Spleen (tissue), 11 donors: ENCODE measurements around the gene HOXB6. TPM values are rescaled to one million over a fixed set of nuclear protein-coding genes. Genes with fewer than 3 reads are reported as not detected.

Experiments used
- DNase-seq: peaks from one replicate; pipeline ENCODE4 v3.0.0-alpha.2; 2020
- H3K27ac ChIP-seq, 8 donors: fragments of 200-600 bp; sonication (generic) in 7 of 8; 1 replicate in 4 of 8; 2 replicates in 4 of 8; pipeline versions ENCODE4 v1.5.0 to v1.8.0; 2016 to 2021; ENCODE audit warnings: inconsistent platforms in 4 of 8, mild to moderate bottlenecking in 4 of 8, moderate library complexity in 1 of 8
- H3K27me3 ChIP-seq, 7 donors: fragments of 200-600 bp; sonication (generic) in 6 of 7; replicated peaks in 1 of 7; 1 replicate in 4 of 7; 2 replicates in 3 of 7; pipeline versions ENCODE4 v1.5.0 to v1.8.0; 2016 to 2021; ENCODE audit warnings: inconsistent platforms in 3 of 7, mild to moderate bottlenecking in 1 of 7
- H3K36me3 ChIP-seq, 6 donors: fragments of 200-600 bp; sonication (generic) in 5 of 6; 1 replicate in 4 of 6; 2 replicates in 2 of 6; pipeline versions ENCODE4 v1.5.0 to v1.8.0; 2016 to 2021; ENCODE audit warnings: inconsistent platforms in 2 of 6
- H3K4me1 ChIP-seq, 6 donors: fragments of 200-600 bp; sonication (generic) in 5 of 6; 1 replicate in 3 of 6; 2 replicates in 3 of 6; pipeline versions ENCODE4 v1.5.0 to v1.8.0; 2016 to 2021; ENCODE audit warnings: inconsistent platforms in 3 of 6
- H3K4me3 ChIP-seq, 8 donors: fragments of 200-600 bp; sonication (generic) in 7 of 8; 1 replicate in 4 of 8; 2 replicates in 4 of 8; pipeline versions ENCODE4 v1.5.0 to v1.8.0; 2016 to 2021; ENCODE audit warnings: inconsistent platforms in 4 of 8, mild to moderate bottlenecking in 4 of 8, moderate library complexity in 2 of 8
- H3K9me3 ChIP-seq, 8 donors: fragments of 200-600 bp; sonication (generic) in 7 of 8; 1 replicate in 4 of 8; 2 replicates in 4 of 8; pipeline versions ENCODE4 v1.5.0 to v1.8.0; 2016 to 2021; ENCODE audit warnings: inconsistent platforms in 4 of 8
- POLR2A ChIP-seq, 3 donors: fragments of 450-650 bp; IDR thresholded peaks; one replicate each; pipeline ENCODE4 v1.5.1; 2017; ENCODE audit warnings: antibody characterized with exemption in 3 of 3, mild to moderate bottlenecking in 1 of 3
- POLR2AphosphoS5 ChIP-seq, 3 donors: sonication (generic); formaldehyde crosslinking; IDR thresholded peaks; one replicate each; pipeline ENCODE4 v1.5.1; 2017; ENCODE audit warnings: antibody characterized with exemption in 3 of 3
- WGBS, 5 donors: extraction: QIAGEN DNeasy Blood & Tissue Kit in 3 of 5; methylation state at CpG; one replicate each; pipeline versions ENCODE4 v1.1.5 to v1.1.7; 2013 to 2018; 5-methylcytosine and 5-hydroxymethylcytosine counted together
- intact Hi-C: fragments of 100-400 bp; cut with DNase I; formaldehyde crosslinking; loops from one replicate; pipeline ENCODE4 v1.15.0; 2023; ENCODE audit warnings: low total_unique reads
- polyA plus RNA-seq, 3 donors: library from polyadenylated mRNA; stranded (reverse); fragments of 200-250 nt; gene quantifications; one replicate each; pipeline ENCODE4 v1.2.1, GENCODE V29; 2013
- total RNA-seq, 7 donors: library from RNA; depleted of rRNA in 3 of 7; stranded (reverse); fragments of >200 nt in 3 of 7; fragmentation: NEBNext Ultra II Directional in 4 of 7; extraction: Animal tissue kit (Norgen Biotek cat#: 25700) in 4 of 7; gene quantifications; one replicate each; pipeline versions ENCODE4 v1.1.0 to v1.2.1, GENCODE V29; 2016 to 2021
- TF ChIP-seq, protein P1 (sequence below), 11 experiments: fragments of 200-600 bp in 7 of 11; fragments of 450-650 bp in 4 of 11; sonication (generic) in 4 of 11; IDR thresholded peaks in 8 of 11; conservative IDR thresholded peaks in 3 of 11; 1 replicate in 7 of 11; 2 replicates in 4 of 11; pipeline versions ENCODE4 v1.4.0 to v1.8.0; 2016 to 2021; ENCODE audit warnings: antibody characterized with exemption in 11 of 11, inconsistent platforms in 4 of 11, mild to moderate bottlenecking in 1 of 11
- donor health status: healthy with polysubstance abuse.
- donor health status: DM: no; HTN: no; CAD: no; lungs with moderate emphysema.
- donor health status: DM: no; HTN: no; CAD: no.
- donor health status: Bipolar disorder and iron deficiency.
- donor health status: healthy.
- donor health status: DM: no; HTN: no; CAD: no.
- donor health status: DM: yes; HTN: yes; CAD: no.

The HOXB6 gene
- total and polyA plus RNA-seq, 10 donors, result 1.2 to 4.5 (median 2.9) TPM

DNA sequence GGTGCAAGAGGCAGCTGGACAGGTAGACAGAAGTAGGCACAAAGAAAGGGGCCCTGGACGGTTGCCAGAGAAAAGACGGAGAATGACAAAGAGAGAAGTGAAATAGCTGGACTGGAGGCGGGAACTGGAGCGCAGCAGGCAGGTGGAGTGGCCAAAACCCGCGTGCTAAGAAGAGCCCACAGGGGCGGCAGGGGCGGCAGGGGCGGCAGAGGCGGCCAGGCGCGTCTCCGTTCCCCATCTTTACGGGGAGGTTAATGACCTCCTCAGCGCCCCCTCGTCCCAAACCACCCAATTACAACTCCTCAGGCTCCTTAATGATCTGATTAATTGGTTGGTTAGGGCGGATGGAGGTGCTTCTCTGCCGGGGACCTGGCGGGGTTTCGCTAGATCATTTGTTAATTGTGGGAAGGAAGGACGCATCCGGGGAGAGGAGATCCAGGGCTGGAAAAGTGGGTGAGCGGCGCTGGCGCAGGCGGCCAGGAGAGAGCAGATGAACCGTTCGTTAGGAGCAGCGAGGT, 36.8 kb upstream of the HOXB6 start:
- H3K36me3 ChIP-seq, result no peaks in the 10 kb centered on the region
- no peak overlapping the region for H3K27ac ChIP-seq
- peaks cover 21 to 100% (median 95%) of the 10 kb centered on the region in 7 donors for H3K27me3 ChIP-seq
- no peak for TF ChIP-seq POLR2A (IDR thresholded peaks at IDR 0.05)
- TF ChIP-seq POLR2AphosphoS5 (IDR thresholded peaks at IDR 0.05), result no peak
- TF ChIP-seq, protein P1, sequence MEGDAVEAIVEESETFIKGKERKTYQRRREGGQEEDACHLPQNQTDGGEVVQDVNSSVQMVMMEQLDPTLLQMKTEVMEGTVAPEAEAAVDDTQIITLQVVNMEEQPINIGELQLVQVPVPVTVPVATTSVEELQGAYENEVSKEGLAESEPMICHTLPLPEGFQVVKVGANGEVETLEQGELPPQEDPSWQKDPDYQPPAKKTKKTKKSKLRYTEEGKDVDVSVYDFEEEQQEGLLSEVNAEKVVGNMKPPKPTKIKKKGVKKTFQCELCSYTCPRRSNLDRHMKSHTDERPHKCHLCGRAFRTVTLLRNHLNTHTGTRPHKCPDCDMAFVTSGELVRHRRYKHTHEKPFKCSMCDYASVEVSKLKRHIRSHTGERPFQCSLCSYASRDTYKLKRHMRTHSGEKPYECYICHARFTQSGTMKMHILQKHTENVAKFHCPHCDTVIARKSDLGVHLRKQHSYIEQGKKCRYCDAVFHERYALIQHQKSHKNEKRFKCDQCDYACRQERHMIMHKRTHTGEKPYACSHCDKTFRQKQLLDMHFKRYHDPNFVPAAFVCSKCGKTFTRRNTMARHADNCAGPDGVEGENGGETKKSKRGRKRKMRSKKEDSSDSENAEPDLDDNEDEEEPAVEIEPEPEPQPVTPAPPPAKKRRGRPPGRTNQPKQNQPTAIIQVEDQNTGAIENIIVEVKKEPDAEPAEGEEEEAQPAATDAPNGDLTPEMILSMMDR (IDR thresholded peaks at IDR 0.05 in 8 of 11, conservative IDR thresholded peaks at IDR 0.05 in 3 of 11), result no peak
- no peaks in the 10 kb centered on the region for H3K9me3 ChIP-seq
- 12 to 15% (median 13%) methylated on average over 29 of the region's 29 CpGs for WGBS, 5 donors
- H3K4me3 ChIP-seq, result no peak overlapping the region
- intact Hi-C loops, result no loop called here
- peaks cover 3 to 33% (median 16%) of the 10 kb centered on the region in 6 donors for H3K4me1 ChIP-seq
- DNase-seq, result no peak

DNA sequence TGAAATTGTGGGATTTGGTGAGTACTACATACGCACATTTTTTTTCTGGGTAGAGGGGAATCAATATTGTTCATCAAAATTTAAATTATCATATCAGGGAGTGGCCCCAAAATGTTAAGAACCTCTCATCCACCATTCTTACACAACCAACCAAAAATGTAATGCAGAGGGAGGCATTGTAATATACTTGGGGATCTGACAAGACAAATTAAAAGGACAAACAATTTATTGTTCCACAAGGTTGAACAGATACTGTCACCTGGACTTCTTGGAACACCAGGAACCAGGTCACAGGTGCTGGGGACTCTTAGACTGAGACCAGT, 36.0 kb upstream of the HOXB6 start:
- WGBS, 5 donors, result 68 to 78% (median 69%) methylated on average over 1 of the region's 1 CpG
- intact Hi-C loops, result no loop called here
- TF ChIP-seq POLR2AphosphoS5 (IDR thresholded peaks at IDR 0.05) (no peak), POLR2A (IDR thresholded peaks at IDR 0.05) (no peak)
- TF ChIP-seq, protein P1 (IDR thresholded peaks at IDR 0.05 in 8 of 11, conservative IDR thresholded peaks at IDR 0.05 in 3 of 11), result no peak
- Histone ChIP-seq H3K36me3 (no peaks in the 10 kb centered on the region), H3K27me3 (peaks cover 18 to 100% (median 95%) of the 10 kb centered on the region in 7 donors), H3K4me1 (peaks cover 0 to 32% (median 11%) of the 10 kb centered on the region in 6 donors), H3K9me3 (no peaks in the 10 kb centered on the region), H3K4me3 (no peak overlapping the region), H3K27ac (no peak overlapping the region)
- no peak for DNase-seq

DNA sequence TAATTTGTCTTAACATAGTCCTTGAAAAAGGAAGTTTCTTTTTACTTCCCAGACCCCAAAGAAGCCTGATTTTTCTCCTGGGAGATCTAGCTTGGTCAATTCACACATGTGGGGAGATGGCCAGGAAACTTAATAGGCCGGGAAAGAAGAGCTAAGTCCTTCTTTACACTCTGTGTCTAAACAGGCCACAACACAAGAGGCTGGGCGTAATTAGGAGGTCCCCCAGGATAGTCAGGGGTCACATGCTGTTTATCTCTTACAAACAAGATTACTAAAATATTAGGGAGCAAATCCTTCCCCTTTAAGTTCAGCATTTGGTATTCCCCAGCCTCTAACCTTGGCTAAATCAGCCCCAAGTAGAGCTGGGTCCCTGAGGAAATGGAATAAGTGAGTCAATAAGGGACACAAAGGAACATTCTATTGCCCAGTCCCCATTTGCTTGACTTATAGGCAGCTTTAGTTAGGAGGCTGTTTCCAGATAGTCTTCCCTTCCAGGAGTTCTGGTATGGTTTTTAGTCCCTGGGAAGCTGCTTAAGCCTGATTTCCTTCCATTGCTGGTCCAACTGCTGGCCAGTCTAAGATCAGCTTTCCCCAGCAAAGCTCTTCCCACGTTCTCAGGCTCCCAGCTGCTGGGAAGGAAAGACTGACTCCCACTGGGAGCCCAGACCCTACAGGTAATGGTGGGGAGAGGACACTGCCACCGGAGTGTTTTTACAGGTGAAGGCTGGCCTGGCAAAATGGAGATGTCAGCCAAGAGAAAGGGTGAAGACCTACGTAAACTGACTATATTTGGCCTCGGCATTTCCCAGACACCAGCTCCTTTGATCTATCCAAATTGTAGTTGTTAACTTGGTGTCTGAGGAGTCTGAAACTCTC, 35.4 kb upstream of the HOXB6 start:
- no peak for TF ChIP-seq POLR2AphosphoS5 (IDR thresholded peaks at IDR 0.05)
- no peak for TF ChIP-seq POLR2A (IDR thresholded peaks at IDR 0.05)
- no peaks in the 10 kb centered on the region for H3K36me3 ChIP-seq
- no peak overlapping the region for H3K27ac ChIP-seq
- no peaks in the 10 kb centered on the region for H3K9me3 ChIP-seq
- H3K27me3 ChIP-seq, result peaks cover 18 to 100% (median 95%) of the 10 kb centered on the region in 7 donors
- 61 to 85% (median 73%) methylated on average over 6 of the region's 6 CpGs for WGBS, 5 donors
- no peak overlapping the region for H3K4me3 ChIP-seq
- H3K4me1 ChIP-seq, result peaks cover 0 to 27% (median 10%) of the 10 kb centered on the region in 6 donors
- DNase-seq, result no peak
- intact Hi-C loops, result no loop called here

DNA sequence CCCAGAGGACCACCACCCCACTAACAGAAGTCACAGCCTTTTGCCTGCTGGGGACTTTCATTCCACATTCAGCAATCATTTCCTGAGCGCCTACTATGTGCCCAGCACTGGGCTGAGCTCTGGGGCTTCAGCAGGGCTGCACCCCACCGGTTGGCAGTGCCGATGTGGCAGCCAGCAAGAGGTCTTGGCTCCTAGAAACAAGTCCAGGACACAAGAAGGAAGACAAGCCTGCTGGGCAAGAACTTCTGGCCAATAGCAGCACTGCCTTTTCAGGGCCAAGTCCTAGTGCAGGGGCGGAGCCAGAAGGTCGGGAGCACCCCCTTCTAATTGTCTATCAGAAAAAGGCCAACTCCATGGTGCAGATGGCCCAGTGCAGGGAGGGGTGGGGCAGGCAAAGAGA, 34.4 kb upstream of the HOXB6 start:
- Histone ChIP-seq H3K9me3 (no peaks in the 10 kb centered on the region), H3K4me3 (no peak overlapping the region), H3K27ac (no peak overlapping the region), H3K4me1 (peaks cover 0 to 31% (median 10%) of the 10 kb centered on the region in 6 donors), H3K36me3 (no peaks in the 10 kb centered on the region), H3K27me3 (peaks cover 23 to 100% (median 96%) of the 10 kb centered on the region in 7 donors)
- intact Hi-C loops, result no loop called here
- TF ChIP-seq POLR2AphosphoS5 (IDR thresholded peaks at IDR 0.05) (no peak), POLR2A (IDR thresholded peaks at IDR 0.05) (no peak)
- TF ChIP-seq, protein P1 (IDR thresholded peaks at IDR 0.05 in 8 of 11, conservative IDR thresholded peaks at IDR 0.05 in 3 of 11), result no peak
- DNase-seq, result no peak
- WGBS, 5 donors, result 38 to 74% (median 59%) methylated on average over 5 of the region's 5 CpGs
